ENCODE data around the gene TP53I13. TPM values are rescaled to one million over a fixed set of nuclear protein-coding genes. Genes with fewer than 3 reads are reported as not detected.

TP53I13 gene
- total and polyA plus RNA-seq, 4 experiments from 2014 or later, result 31.5 to 158 (median 98.1) TPM

- peak in 3 of 5 donors; percentile 48 to 61 (median 61) for DNase-seq
- ChIA-PET POLR2A (ENCODE audit: partially characterized antibody) (interaction anchor here (0.5 to 10.2 kb wide), 8 partner anchors 10 to 219 kb away, joined by 3 to 119 read pairs (median 9); partner anchors contain the start of gene GIT1), CTCF (ENCODE audit: partially characterized antibody) (interaction anchor here (1.2 to 28.5 kb wide), 8 partner anchors 9 to 203 kb away, joined by 3 to 523 read pairs (median 8); partner anchors contain the start of gene CORO6)
- H3K4me3 ChIP-seq (ENCODE audit: low read length in 2 of 2), result no peak overlapping the region
- Mint-ChIP-seq H3K9me3 (no peaks in the 10 kb centered on the region), H3K36me3 (peaks cover 0 to 34% of the 10 kb centered on the region in 2 donors), H3K27ac (peak overlapping the region in 1 of 7 donors; percentile 41), H3K27me3 (no peaks in the 10 kb centered on the region), H3K4me1 (peaks cover 10 to 28% (median 16%) of the 10 kb centered on the region in 4 donors), H3K4me3 (no peak overlapping the region)
- no peaks in the 10 kb centered on the region for H3K9me3 ChIP-seq (ENCODE audit: control insufficient read depth in 1 of 2, low read length in 2 of 2)
- peaks cover 9% of the 10 kb centered on the region for H3K4me1 ChIP-seq (ENCODE audit: insufficient read depth, low read length)
- H3K27ac ChIP-seq (ENCODE audit: low read depth, low read length), result no peak overlapping the region
- H3K27me3 ChIP-seq (ENCODE audit: insufficient read depth, low read length), result no peaks in the 10 kb centered on the region
- peaks cover 26% of the 10 kb centered on the region for H3K36me3 ChIP-seq (ENCODE audit: insufficient read depth, low read length)
- intact Hi-C loops (cut with micrococcal nuclease), result loop anchor here (10.0 kb wide), 1 partner anchor 198 kb away; no protein-coding TSS in a partner anchor
These were observed 4.4 kb downstream of the TP53I13 start for GRCh38 chr17:29572691-29573557.

DNA sequence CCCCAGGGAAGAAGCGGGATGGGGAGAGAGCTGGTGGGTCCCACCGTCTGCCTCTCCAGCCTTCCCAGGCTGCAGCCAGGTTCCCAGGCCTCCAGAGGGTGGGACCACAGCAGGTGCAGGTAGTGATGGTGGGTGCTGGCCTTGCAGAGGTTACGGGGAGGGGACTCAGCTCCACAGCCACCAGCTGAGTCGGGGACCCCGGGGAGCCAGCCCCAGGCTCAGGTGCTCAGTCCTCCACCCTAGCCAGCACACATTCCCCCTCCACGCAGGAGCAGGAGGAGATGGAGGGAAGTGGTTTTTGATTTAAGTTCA, 5.0 kb downstream of the TP53I13 start:
- ChIA-PET CTCF (ENCODE audit: partially characterized antibody) (interaction anchor here (1.2 to 28.5 kb wide), 8 partner anchors 10 to 203 kb away, joined by 3 to 523 read pairs (median 8); partner anchors contain the start of gene CORO6), POLR2A (ENCODE audit: partially characterized antibody) (interaction anchor here (1.4 to 10.2 kb wide), 5 partner anchors 11 to 204 kb away, joined by 4 to 119 read pairs (median 13); partner anchors contain the start of gene GIT1)
- Mint-ChIP-seq H3K9me3 (no peaks in the 10 kb centered on the region), H3K27ac (peak overlapping the region in 2 of 7 donors; percentile 41 to 61), H3K4me3 (no peak overlapping the region), H3K36me3 (peaks cover 0 to 34% of the 10 kb centered on the region in 2 donors), H3K27me3 (no peaks in the 10 kb centered on the region), H3K4me1 (peaks cover 10 to 22% (median 14%) of the 10 kb centered on the region in 4 donors)
- no peak for DNase-seq
- H3K9me3 ChIP-seq (ENCODE audit: control insufficient read depth in 1 of 2, low read length in 2 of 2), result no peaks in the 10 kb centered on the region
- no peak overlapping the region for H3K4me3 ChIP-seq (ENCODE audit: low read length in 2 of 2)
- no peak overlapping the region for H3K27ac ChIP-seq (ENCODE audit: low read depth, low read length)
- H3K36me3 ChIP-seq (ENCODE audit: insufficient read depth, low read length), result peaks cover 32% of the 10 kb centered on the region
- peaks cover 9% of the 10 kb centered on the region for H3K4me1 ChIP-seq (ENCODE audit: insufficient read depth, low read length)
- H3K27me3 ChIP-seq (ENCODE audit: insufficient read depth, low read length), result no peaks in the 10 kb centered on the region
- intact Hi-C loops (cut with micrococcal nuclease), result loop anchor here (10.0 kb wide), 1 partner anchor 199 kb away; no protein-coding TSS in a partner anchor

DNA sequence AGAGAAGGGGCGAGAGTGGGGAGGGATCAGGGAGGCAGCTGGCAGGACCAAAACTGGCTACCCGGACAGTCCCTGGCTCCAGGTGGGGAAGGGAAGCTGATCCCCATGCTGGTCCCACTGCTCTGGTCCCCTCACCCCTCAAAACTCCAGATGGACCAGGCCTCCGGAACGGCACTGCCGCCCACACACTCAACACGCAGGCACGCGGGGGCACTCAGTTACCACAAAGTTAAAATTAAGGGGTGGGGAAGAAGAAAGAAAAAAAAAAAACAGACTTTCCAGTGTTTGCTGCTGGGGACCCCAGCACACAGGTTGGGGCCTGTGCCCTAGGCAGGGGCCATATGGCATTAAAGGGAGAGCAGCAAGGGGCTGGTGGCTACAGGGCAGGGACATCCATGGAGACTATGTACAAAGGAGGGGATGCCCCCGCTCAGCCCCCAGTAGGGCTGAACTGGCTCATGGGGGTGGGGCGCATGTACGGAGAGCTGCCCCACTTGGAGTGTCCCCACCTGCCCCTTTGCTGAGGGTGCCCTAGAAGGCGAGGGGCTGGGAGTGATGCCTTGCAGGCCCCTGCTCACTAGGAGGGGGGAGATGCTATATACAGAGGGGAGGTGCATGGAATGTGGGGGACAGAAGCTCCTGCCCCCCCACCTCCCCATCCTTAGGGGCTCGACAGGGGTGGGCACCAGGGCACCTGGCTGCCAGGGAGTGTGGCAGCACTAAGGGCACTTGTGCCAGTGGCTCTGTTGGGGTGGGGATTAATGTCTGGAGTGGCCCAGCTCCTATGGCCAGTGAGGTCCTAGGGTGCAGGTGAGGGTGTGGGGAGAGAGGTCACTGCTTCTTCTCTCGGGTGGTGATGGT, 5.6 kb downstream of the TP53I13 start:
- H3K9me3 ChIP-seq (ENCODE audit: control insufficient read depth in 1 of 2, low read length in 2 of 2), result no peaks in the 10 kb centered on the region
- CTCF ChIA-PET (ENCODE audit: partially characterized antibody), result interaction anchor here (1.4 to 28.5 kb wide), 7 partner anchors 17 to 205 kb away, joined by 3 to 523 read pairs (median 10); partner anchors contain the start of gene CORO6
- H3K4me1 Mint-ChIP-seq, result peaks cover 9 to 21% (median 13%) of the 10 kb centered on the region in 4 donors
- H3K27me3 ChIP-seq (ENCODE audit: insufficient read depth, low read length), result no peaks in the 10 kb centered on the region
- no peaks in the 10 kb centered on the region for H3K27me3 Mint-ChIP-seq
- no peak overlapping the region for H3K4me3 ChIP-seq (ENCODE audit: low read length in 2 of 2)
- no peaks in the 10 kb centered on the region for H3K9me3 Mint-ChIP-seq
- peak overlapping the region in 2 of 7 donors; percentile 22 to 41 for H3K27ac Mint-ChIP-seq
- POLR2A ChIA-PET (ENCODE audit: partially characterized antibody), result interaction anchor here (1.0 to 12.9 kb wide), 7 partner anchors 7 to 204 kb away, joined by 3 to 127 read pairs (median 13); partner anchors contain the start of genes ABHD15, ANKRD13B and TP53I13
- H3K4me1 ChIP-seq (ENCODE audit: insufficient read depth, low read length), result peaks cover 6% of the 10 kb centered on the region
- no peak for DNase-seq
- intact Hi-C loops (cut with micrococcal nuclease), result loop anchor here (10.0 kb wide), 1 partner anchor 199 kb away; no protein-coding TSS in a partner anchor
- peaks cover under 1 to 37% of the 10 kb centered on the region in 2 donors for H3K36me3 Mint-ChIP-seq
- H3K4me3 Mint-ChIP-seq, result no peak overlapping the region
- H3K36me3 ChIP-seq (ENCODE audit: insufficient read depth, low read length), result peaks cover 36% of the 10 kb centered on the region
- no peak overlapping the region for H3K27ac ChIP-seq (ENCODE audit: low read depth, low read length)

GRCh38 chr17:29574732-29575510, 6.4 kb downstream of the TP53I13 start:
- peaks cover 5 to 41% of the 10 kb centered on the region in 2 donors for H3K36me3 Mint-ChIP-seq
- H3K36me3 ChIP-seq (ENCODE audit: insufficient read depth, low read length), result peaks cover 36% of the 10 kb centered on the region
- H3K9me3 ChIP-seq (ENCODE audit: control insufficient read depth in 1 of 2, low read length in 2 of 2), result no peaks in the 10 kb centered on the region
- peak overlapping the region in 3 of 7 donors; percentile 22 to 78 (median 41) for H3K27ac Mint-ChIP-seq
- intact Hi-C loops (cut with micrococcal nuclease), result loop anchor here (10.0 kb wide), 1 partner anchor 200 kb away; no protein-coding TSS in a partner anchor
- no peak for DNase-seq
- no peaks in the 10 kb centered on the region for H3K4me1 ChIP-seq (ENCODE audit: insufficient read depth, low read length)
- POLR2A ChIA-PET (ENCODE audit: partially characterized antibody), result interaction anchor here (1.0 to 12.9 kb wide), 5 partner anchors 8 to 205 kb away, joined by 3 to 127 read pairs (median 13); partner anchors contain the start of genes ABHD15, ANKRD13B and TP53I13
- H3K27ac ChIP-seq (ENCODE audit: low read depth, low read length), result no peak overlapping the region
- no peaks in the 10 kb centered on the region for H3K27me3 Mint-ChIP-seq
- H3K9me3 Mint-ChIP-seq, result no peaks in the 10 kb centered on the region
- no peak overlapping the region for H3K4me3 Mint-ChIP-seq
- H3K27me3 ChIP-seq (ENCODE audit: insufficient read depth, low read length), result no peaks in the 10 kb centered on the region
- CTCF ChIA-PET (ENCODE audit: partially characterized antibody), result interaction anchor here (1.4 to 28.5 kb wide), 3 partner anchors 17 to 205 kb away, joined by 4 to 523 read pairs (median 10); partner anchors contain the start of gene CORO6
- H3K4me1 Mint-ChIP-seq, result peaks cover 3 to 16% (median 9%) of the 10 kb centered on the region in 4 donors
- H3K4me3 ChIP-seq (ENCODE audit: low read length in 2 of 2), result no peak overlapping the region

GRCh38 chr17:29575511-29576213, 7.2 kb downstream of the TP53I13 start:
- Mint-ChIP-seq H3K4me3 (no peak overlapping the region), H3K27me3 (no peaks in the 10 kb centered on the region), H3K9me3 (no peaks in the 10 kb centered on the region), H3K4me1 (peaks cover 7 to 20% (median 12%) of the 10 kb centered on the region in 4 donors), H3K36me3 (peaks cover 12 to 46% of the 10 kb centered on the region in 2 donors), H3K27ac (no peak overlapping the region)
- H3K36me3 ChIP-seq (ENCODE audit: insufficient read depth, low read length), result peaks cover 36% of the 10 kb centered on the region
- no peak overlapping the region for H3K4me3 ChIP-seq (ENCODE audit: low read length in 2 of 2)
- no peaks in the 10 kb centered on the region for H3K9me3 ChIP-seq (ENCODE audit: control insufficient read depth in 1 of 2, low read length in 2 of 2)
- H3K27me3 ChIP-seq (ENCODE audit: insufficient read depth, low read length), result no peaks in the 10 kb centered on the region
- no peak for DNase-seq
- H3K4me1 ChIP-seq (ENCODE audit: insufficient read depth, low read length), result peaks cover 3% of the 10 kb centered on the region
- no peak overlapping the region for H3K27ac ChIP-seq (ENCODE audit: low read depth, low read length)
- POLR2A ChIA-PET (ENCODE audit: partially characterized antibody), result interaction anchor here (0.8 to 12.9 kb wide), 5 partner anchors 9 to 41 kb away, joined by 3 to 127 read pairs (median 6); partner anchors contain the start of genes ABHD15, ANKRD13B and TP53I13
- intact Hi-C loops (cut with micrococcal nuclease), result loop anchor here (10.0 kb wide), 1 partner anchor 201 kb away; no protein-coding TSS in a partner anchor
- CTCF ChIA-PET (ENCODE audit: partially characterized antibody), result interaction anchor here (0.9 to 28.5 kb wide), 4 partner anchors 16 to 206 kb away, joined by 3 to 523 read pairs (median 7); partner anchors contain the start of gene CORO6
